HG03442 (cell line): Measurements from ENCODE around the gene HCRT.
"Not testable (repeated sequence)": the region's sequence is repeated elsewhere in the genome, so short reads cannot be mapped to it uniquely, and the experiment has no call there.

Source experiments
- ATAC-seq: cut with Tn5 transposase; IDR thresholded peaks from one replicate; pipeline ENCODE4 v1.9.1; 2021; ENCODE audit warnings: mild to moderate bottlenecking, moderate library complexity; ENCODE audit not compliant: unreplicated experiment

HCRT gene

GRCh38 chr17:42142371-42142896 lies 42.8 kb downstream of the HCRT start:
- ATAC-seq, result no peak

- no peak for ATAC-seq
Measured at GRCh38 chr17:42141382-42141781, 43.9 kb downstream of the HCRT start.

- not testable (repeated sequence) for ATAC-seq
Measured at GRCh38 chr17:42140690-42141089, 44.6 kb downstream of the HCRT start.

DNA sequence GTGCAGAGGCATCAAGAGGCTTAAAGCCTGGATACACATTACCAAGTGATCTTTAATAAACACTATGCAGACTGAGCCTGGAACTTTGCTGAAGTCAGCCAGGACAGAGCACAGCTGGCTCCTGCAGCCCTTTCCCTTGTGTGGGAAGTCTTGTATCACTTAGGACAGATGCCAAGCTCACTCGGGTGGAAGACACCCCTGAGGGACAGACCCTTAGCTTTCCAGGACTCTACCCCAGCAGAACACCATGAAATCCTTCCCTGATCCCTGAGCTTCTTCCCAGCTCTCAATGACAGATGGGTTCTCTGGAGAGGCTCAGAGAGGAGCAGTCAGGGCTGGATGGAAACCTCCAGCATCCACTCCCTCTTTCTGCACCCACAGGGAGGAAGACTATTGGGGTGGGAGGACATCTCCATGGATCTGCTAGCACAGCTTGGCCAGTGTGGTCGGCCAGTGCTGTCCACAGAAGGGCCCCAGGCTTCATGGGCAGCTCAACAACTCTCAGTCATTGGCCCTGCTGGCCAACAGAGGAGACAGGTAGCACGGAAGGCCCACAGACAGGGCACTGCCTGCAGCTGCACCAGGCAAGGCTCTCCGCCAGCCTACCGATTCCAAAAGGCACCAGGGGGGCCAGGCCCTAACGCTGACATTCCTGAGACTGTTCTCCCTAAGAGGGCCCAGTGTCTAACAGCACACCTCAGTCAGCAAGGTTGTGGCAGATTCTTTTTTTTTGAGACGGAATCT lies 46.3 kb downstream of the HCRT start:
- ATAC-seq, result no peak

- no peak for ATAC-seq
Measured at GRCh38 chr17:42136654-42137051, 48.6 kb downstream of the HCRT start.

DNA sequence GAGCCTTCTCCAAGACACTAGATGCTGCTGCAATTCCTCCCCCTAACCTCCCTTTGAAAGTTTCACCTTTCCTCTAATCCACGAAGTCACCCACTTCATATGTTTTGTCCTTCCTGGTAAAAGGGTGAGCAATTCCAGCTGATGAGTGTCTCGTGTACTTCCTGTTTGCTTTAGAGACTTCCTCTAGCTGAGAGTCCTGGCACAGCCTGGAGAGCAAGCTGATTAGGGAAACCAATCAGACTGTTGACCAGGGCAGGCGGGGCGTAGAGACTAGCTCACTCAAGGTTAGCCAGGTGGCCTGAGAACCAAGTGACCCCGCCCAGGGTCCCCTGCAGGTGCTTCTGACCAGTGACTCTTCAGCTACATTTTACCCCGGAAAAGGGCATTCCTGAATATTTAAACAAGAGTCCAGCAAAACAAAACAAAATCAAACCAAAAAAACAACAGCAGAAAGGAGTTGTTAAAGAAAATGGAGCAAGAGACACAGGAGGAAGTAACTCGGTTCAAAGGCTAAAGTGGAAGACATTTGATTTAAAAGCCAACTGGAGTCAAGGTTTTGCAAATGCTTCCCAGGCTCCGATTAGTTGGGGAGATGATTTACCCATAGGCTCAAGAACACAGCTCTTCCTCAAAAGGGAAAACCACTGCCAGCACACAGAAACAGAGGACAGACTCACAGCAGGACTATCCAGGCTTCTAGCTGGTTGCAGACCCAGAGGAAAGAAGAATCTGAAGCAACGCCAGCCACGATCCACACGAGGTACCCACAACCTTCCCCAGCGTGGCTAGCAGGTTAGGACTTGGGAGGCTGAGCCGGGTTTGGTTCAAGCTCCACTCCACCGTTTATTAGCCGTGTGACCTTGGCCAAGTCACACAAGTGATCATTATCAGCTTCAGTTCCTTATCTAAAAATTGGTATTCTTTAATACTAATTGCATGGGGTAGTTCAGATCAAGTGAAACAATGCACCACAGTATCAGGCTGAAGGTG lies 49.3 kb downstream of the HCRT start:
- no peak for ATAC-seq

DNA sequence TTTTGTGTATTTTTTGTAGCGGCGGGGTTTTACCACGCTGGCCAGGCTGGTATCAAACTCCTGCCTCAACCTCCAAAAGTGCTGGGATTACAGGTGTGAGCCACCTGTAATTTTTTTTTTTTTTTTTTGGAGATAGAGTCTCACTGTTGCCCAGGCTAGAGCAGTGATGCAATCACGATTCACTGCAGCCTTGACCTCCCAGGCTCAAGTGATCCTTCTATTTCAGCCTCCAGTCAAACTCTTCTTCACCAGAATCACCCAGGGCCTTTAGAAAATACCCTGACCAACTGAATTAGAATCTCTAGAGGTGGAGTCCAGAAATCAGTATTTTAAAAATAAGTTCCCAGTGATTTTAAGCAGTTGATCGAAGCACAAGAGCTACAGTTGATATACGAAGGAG lies 50.1 kb downstream of the HCRT start:
- ATAC-seq, result no peak
